HG03439 (cell line): ENCODE measurements around the gene LITAF.
"Not testable (repeated sequence)": the region's sequence is repeated elsewhere in the genome, so short reads cannot be mapped to it uniquely, and the experiment has no call there.

Source experiments
- ATAC-seq: cut with Tn5 transposase; IDR thresholded peaks from one replicate; pipeline ENCODE4 v1.9.1; 2021; ENCODE audit warnings: mild to moderate bottlenecking, moderate library complexity; ENCODE audit not compliant: unreplicated experiment

Gene LITAF

GRCh38 chr16:11524098-11524760 is 62.5 kb downstream of the LITAF start:
- no peak for ATAC-seq

GRCh38 chr16:11521055-11521454 is 65.7 kb downstream of the LITAF start:
- no peak for ATAC-seq

- no peak for ATAC-seq
Observed at GRCh38 chr16:11520442-11520841, 66.3 kb downstream of the LITAF start.

GRCh38 chr16:11517961-11518360 is 68.8 kb downstream of the LITAF start:
- ATAC-seq = no peak

GRCh38 chr16:11515540-11516430 is 70.9 kb downstream of the LITAF start:
- no peak for ATAC-seq

GRCh38 chr16:11514283-11514682 is 72.4 kb downstream of the LITAF start:
- ATAC-seq = no peak

GRCh38 chr16:11513366-11513765 is 73.4 kb downstream of the LITAF start:
- not testable (repeated sequence) for ATAC-seq

GRCh38 chr16:11511801-11512200 is 74.9 kb downstream of the LITAF start:
- no peak for ATAC-seq

GRCh38 chr16:11511328-11511727 is 75.4 kb downstream of the LITAF start:
- no peak for ATAC-seq

GRCh38 chr16:11510178-11510973 is 76.3 kb downstream of the LITAF start:
- no peak for ATAC-seq

- ATAC-seq = no peak
Observed at GRCh38 chr16:11507991-11508390, 78.7 kb downstream of the LITAF start.

- no peak for ATAC-seq
Observed at GRCh38 chr16:11507350-11507749, 79.4 kb downstream of the LITAF start.

- no peak for ATAC-seq
Observed at GRCh38 chr16:11506741-11507305, 79.9 kb downstream of the LITAF start.

- ATAC-seq = not testable (repeated sequence)
Observed at GRCh38 chr16:11504261-11504660, 82.5 kb downstream of the LITAF start.

- ATAC-seq = no peak
Observed at GRCh38 chr16:11503566-11503965, 83.2 kb downstream of the LITAF start.

GRCh38 chr16:11502239-11502638 is 84.5 kb downstream of the LITAF start:
- ATAC-seq = no peak

- no peak for ATAC-seq
Observed at GRCh38 chr16:11501632-11502031, 85.1 kb downstream of the LITAF start.

GRCh38 chr16:11500700-11501346 is 85.9 kb downstream of the LITAF start:
- no peak for ATAC-seq

- ATAC-seq = no peak
Observed at GRCh38 chr16:11499295-11500089, 87.2 kb downstream of the LITAF start.

- no peak for ATAC-seq
Observed at GRCh38 chr16:11498683-11499082, 88.0 kb downstream of the LITAF start.
